GM21786 (cell line): Measurements from ENCODE around the gene CCDC180.
"Not testable (repeated sequence)": the region's sequence is repeated elsewhere in the genome, so short reads cannot be mapped to it uniquely, and the experiment has no call there.

ENCODE experiments used
- ATAC-seq: cut with Tn5 transposase; IDR thresholded peaks from one replicate; pipeline ENCODE4 v1.9.1; 2021; ENCODE audit not compliant: unreplicated experiment

The CCDC180 gene

GRCh38 chr9:97307500-97308163 lies at the start of gene CCDC180:
Gene CCDC180, plus strand, starts transcription at chr9:97307659. Its CDS starts 405 bp downstream, at chr9:97308064.
- ATAC-seq, result no peak

GRCh38 chr9:97259834-97260514 lies 47.5 kb upstream of the CCDC180 start:
- not testable (repeated sequence) for ATAC-seq

GRCh38 chr9:97271292-97271691 lies 36.2 kb upstream of the CCDC180 start:
- ATAC-seq, result no peak

GRCh38 chr9:97272072-97272471 lies 35.4 kb upstream of the CCDC180 start:
- ATAC-seq, result no peak

GRCh38 chr9:97276310-97276852 lies 31.1 kb upstream of the CCDC180 start:
- no peak for ATAC-seq

GRCh38 chr9:97277953-97278352 lies 29.5 kb upstream of the CCDC180 start:
- ATAC-seq, result no peak

GRCh38 chr9:97280755-97281330 lies 26.6 kb upstream of the CCDC180 start:
- ATAC-seq, result no peak

GRCh38 chr9:97283768-97284167 lies 23.7 kb upstream of the CCDC180 start:
- ATAC-seq, result no peak

GRCh38 chr9:97284798-97285197 lies 22.7 kb upstream of the CCDC180 start:
- no peak for ATAC-seq

GRCh38 chr9:97292200-97292599 lies 15.3 kb upstream of the CCDC180 start:
- ATAC-seq, result no peak

GRCh38 chr9:97293207-97293721 lies 14.2 kb upstream of the CCDC180 start:
- ATAC-seq, result no peak

- ATAC-seq, result no peak
Observed at GRCh38 chr9:97293818-97294217, 13.6 kb upstream of the CCDC180 start.

GRCh38 chr9:97297889-97298288 lies 9.6 kb upstream of the CCDC180 start:
- no peak for ATAC-seq

- peak; percentile 78 for ATAC-seq
Observed at GRCh38 chr9:97299809-97300414, 7.5 kb upstream of the CCDC180 start.

GRCh38 chr9:97300586-97300985 lies 6.9 kb upstream of the CCDC180 start:
- no peak for ATAC-seq

- ATAC-seq, result no peak
Observed at GRCh38 chr9:97301974-97302373, 5.5 kb upstream of the CCDC180 start.

- ATAC-seq, result no peak
Observed at GRCh38 chr9:97304586-97304985, 2.9 kb upstream of the CCDC180 start.

GRCh38 chr9:97305501-97306298 lies 1.8 kb upstream of the CCDC180 start:
- ATAC-seq, result no peak

GRCh38 chr9:97307091-97307490 lies 368 bp upstream of the CCDC180 start:
- no peak for ATAC-seq

GRCh38 chr9:97309260-97309659 lies 1.8 kb downstream of the CCDC180 start:
- ATAC-seq, result no peak

GRCh38 chr9:97310023-97310422 lies 2.6 kb downstream of the CCDC180 start:
- ATAC-seq, result no peak
